Measurements from ENCODE around the gene AP2A2.

Gene AP2A2

DNA sequence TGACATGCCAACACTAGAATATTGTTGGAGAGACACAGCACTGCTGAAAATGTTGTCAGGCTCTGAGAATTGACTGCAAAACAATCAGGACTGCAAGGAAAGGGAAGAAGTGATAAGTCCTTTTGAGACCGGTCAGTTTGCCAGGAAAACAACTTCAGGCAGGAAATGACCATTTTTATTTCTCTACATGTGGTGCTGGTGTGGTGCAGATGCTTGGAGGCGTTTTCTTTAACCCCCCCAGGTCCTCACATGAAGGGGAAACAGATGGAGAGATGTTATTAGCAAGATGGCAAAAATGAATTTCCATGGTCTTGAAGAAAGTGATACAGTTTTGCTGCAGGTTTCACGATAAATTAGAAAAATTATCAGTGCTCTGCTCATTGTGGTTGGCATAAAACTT is 5.7 kb downstream of the AP2A2 start:
- WGBS (ENCODE audit: insufficient coverage): 14% methylated on average over 1 of the region's 3 CpGs
- Histone ChIP-seq H3K9me3 (ENCODE audit: control extremely low read depth in 1 of 5, control insufficient read depth in 4 of 5, insufficient read depth in 2 of 5, low read depth in 1 of 5, low read length in 4 of 5) (no peaks in the 10 kb centered on the region), H3K27ac (ENCODE audit: insufficient read depth in 1 of 2, low read depth in 1 of 2, low read length in 2 of 2, poor library complexity in 1 of 2, severe bottlenecking in 2 of 2) (no peak overlapping the region), H3K4me3 (ENCODE audit: control insufficient read depth in 1 of 7, extremely low read depth in 1 of 7, insufficient read depth in 4 of 7, low read depth in 2 of 7, low read length in 6 of 7) (peak overlapping the region in 2 of 7 experiments; percentile 5 to 9), H3K27me3 (replicated peaks in 2 of 5; ENCODE audit: control insufficient read depth in 4 of 5, insufficient read depth in 5 of 5, low read length in 4 of 5) (no peaks in the 10 kb centered on the region), H3K4me1 (ENCODE audit: control extremely low read depth in 1 of 4, control insufficient read depth in 4 of 4, insufficient read depth in 4 of 4, low read length in 3 of 4) (peaks cover 28 to 68% (median 60%) of the 10 kb centered on the region in 4 experiments), H3K36me3 (ENCODE audit: control insufficient read depth in 4 of 4, insufficient read depth in 4 of 4, low read length in 3 of 4) (peaks cover 0 to 8% (median 0%) of the 10 kb centered on the region in 4 experiments)
- POLR2A ChIA-PET: no interaction called here
- peak in 2 of 3 donors; percentile 73 to 78 for DNase-seq
- CTCF ChIA-PET: no interaction called here

DNA sequence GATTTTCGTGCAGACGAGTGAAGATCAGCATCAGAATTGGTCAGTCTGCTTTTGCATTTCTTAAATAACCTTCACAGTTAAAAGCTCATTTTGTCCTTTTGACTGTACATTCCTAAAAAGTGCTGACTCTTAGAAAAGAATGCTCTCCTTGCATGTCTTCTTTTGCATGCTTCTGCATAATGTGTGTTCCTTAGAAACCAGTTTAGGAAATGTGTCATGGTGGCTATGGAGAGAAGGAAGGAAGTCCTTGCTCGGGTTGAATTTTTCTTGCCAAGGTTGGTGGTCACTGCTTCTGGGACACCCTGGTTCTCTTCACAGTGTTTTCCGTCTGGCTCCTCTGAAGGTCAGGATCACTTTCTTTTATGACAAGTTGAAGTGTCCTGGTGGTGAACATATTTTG is 6.8 kb downstream of the AP2A2 start:
- Histone ChIP-seq H3K36me3 (ENCODE audit: control insufficient read depth in 4 of 4, insufficient read depth in 4 of 4, low read length in 3 of 4) (peaks cover 0 to 5% (median 0%) of the 10 kb centered on the region in 4 experiments), H3K9me3 (ENCODE audit: control extremely low read depth in 1 of 5, control insufficient read depth in 4 of 5, insufficient read depth in 2 of 5, low read depth in 1 of 5, low read length in 4 of 5) (no peaks in the 10 kb centered on the region), H3K4me1 (ENCODE audit: control extremely low read depth in 1 of 4, control insufficient read depth in 4 of 4, insufficient read depth in 4 of 4, low read length in 3 of 4) (peaks cover 24 to 65% (median 52%) of the 10 kb centered on the region in 4 experiments), H3K4me3 (ENCODE audit: control insufficient read depth in 1 of 7, extremely low read depth in 1 of 7, insufficient read depth in 4 of 7, low read depth in 2 of 7, low read length in 6 of 7) (peak overlapping the region in 2 of 7 experiments; percentile 19 to 37), H3K27ac (ENCODE audit: insufficient read depth in 1 of 2, low read depth in 1 of 2, low read length in 2 of 2, poor library complexity in 1 of 2, severe bottlenecking in 2 of 2) (no peak overlapping the region), H3K27me3 (replicated peaks in 2 of 5; ENCODE audit: control insufficient read depth in 4 of 5, insufficient read depth in 5 of 5, low read length in 4 of 5) (no peaks in the 10 kb centered on the region)
- ChIA-PET POLR2A (interaction anchor here (0.5 kb wide), 1 partner anchor 21 kb away, joined by 3 read pairs; no protein-coding TSS in a partner anchor), CTCF (interaction anchor here (0.6 kb wide), 1 partner anchor 81 kb away, joined by 3 read pairs; no protein-coding TSS in a partner anchor)
- DNase-seq: peak in 1 of 3 donors; percentile 47
- 63% methylated on average over 3 of the region's 4 CpGs for WGBS (ENCODE audit: insufficient coverage)

DNA sequence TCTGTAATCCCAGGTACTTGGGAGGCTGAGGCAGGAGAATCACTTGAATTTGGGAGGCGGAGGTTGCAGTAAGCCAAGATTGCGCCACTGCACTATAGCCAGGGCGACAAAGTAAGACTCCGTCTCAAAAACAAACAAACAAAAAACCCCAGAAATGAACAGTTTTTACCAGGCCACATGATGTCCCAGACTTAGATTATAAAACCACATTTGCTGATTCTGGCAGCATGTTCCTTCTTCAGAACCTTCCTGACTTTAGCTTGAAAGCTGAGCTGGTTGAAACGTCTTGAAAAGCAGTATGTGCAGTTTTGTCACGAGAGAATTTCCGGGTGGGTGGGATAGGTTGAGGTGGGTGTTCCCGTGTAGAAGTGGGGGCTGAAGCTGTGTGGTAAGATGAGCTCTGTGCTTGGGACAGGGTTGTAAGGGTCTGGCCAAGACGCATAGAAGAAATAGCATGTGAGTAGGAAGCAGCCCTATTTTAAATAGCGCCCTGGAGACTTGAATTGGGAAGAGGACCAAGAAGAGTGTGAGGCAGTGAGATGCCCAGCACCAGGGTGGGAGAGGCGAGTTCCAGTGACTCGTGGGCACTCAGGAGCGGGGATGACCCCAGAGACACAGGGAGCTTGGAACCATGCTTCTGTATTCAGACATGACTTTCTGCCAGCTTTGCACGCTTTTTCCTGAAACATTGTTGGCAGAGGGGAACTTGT is 7.6 kb downstream of the AP2A2 start:
- ChIA-PET CTCF (interaction anchor here (0.7 to 1.7 kb wide), 4 partner anchors 8 to 119 kb away, joined by 3 to 5 read pairs (median 4); no protein-coding TSS in a partner anchor), POLR2A (interaction anchor here (0.5 kb wide), 1 partner anchor 30 kb away, joined by 4 read pairs; no protein-coding TSS in a partner anchor)
- Histone ChIP-seq H3K27me3 (replicated peaks in 2 of 5; ENCODE audit: control insufficient read depth in 4 of 5, insufficient read depth in 5 of 5, low read length in 4 of 5) (no peaks in the 10 kb centered on the region), H3K9me3 (ENCODE audit: control extremely low read depth in 1 of 5, control insufficient read depth in 4 of 5, insufficient read depth in 2 of 5, low read depth in 1 of 5, low read length in 4 of 5) (no peaks in the 10 kb centered on the region), H3K4me1 (ENCODE audit: control extremely low read depth in 1 of 4, control insufficient read depth in 4 of 4, insufficient read depth in 4 of 4, low read length in 3 of 4) (peaks cover 23 to 64% (median 51%) of the 10 kb centered on the region in 4 experiments), H3K36me3 (ENCODE audit: control insufficient read depth in 4 of 4, insufficient read depth in 4 of 4, low read length in 3 of 4) (peaks cover 0 to 3% (median 0%) of the 10 kb centered on the region in 4 experiments), H3K4me3 (ENCODE audit: control insufficient read depth in 1 of 7, extremely low read depth in 1 of 7, insufficient read depth in 4 of 7, low read depth in 2 of 7, low read length in 6 of 7) (peak overlapping the region in 4 of 7 experiments; percentile 19 to 45 (median 24)), H3K27ac (ENCODE audit: insufficient read depth in 1 of 2, low read depth in 1 of 2, low read length in 2 of 2, poor library complexity in 1 of 2, severe bottlenecking in 2 of 2) (peak overlapping the region in 1 of 2 experiments; percentile 4)
- 39% methylated on average over 10 of the region's 14 CpGs for WGBS (ENCODE audit: insufficient coverage)
- DNase-seq: peak in 2 of 3 donors; percentile 60 to 70

DNA sequence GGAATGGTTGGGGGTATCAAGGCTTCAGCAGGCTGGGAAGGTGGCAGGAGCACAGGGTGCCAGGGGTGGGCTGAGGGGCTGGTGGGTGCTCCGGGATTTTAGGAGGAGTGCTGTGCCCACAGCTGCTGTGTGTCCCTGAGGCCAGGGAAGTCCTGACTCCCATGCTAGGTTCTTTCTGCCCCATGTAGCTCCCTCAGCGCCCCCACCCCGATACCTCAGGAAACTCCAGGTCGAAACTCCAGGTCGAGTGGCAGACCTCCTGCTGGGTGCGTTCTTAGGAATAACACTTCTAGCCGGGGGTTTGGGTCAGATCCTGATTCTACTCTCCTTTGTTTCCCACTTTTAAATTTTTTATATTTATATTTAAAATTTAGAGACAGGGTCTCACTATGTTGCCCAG is 8.3 kb downstream of the AP2A2 start:
- ChIA-PET CTCF (interaction anchor here (0.8 to 1.7 kb wide), 4 partner anchors 9 to 118 kb away, joined by 3 to 5 read pairs (median 4); no protein-coding TSS in a partner anchor), POLR2A (interaction anchor here (0.5 kb wide), 1 partner anchor 29 kb away, joined by 4 read pairs; no protein-coding TSS in a partner anchor)
- no peaks in the 10 kb centered on the region for H3K9me3 ChIP-seq (ENCODE audit: control extremely low read depth in 1 of 5, control insufficient read depth in 4 of 5, insufficient read depth in 2 of 5, low read depth in 1 of 5, low read length in 4 of 5)
- H3K4me1 ChIP-seq (ENCODE audit: control extremely low read depth in 1 of 4, control insufficient read depth in 4 of 4, insufficient read depth in 4 of 4, low read length in 3 of 4): peaks cover 23 to 58% (median 46%) of the 10 kb centered on the region in 4 experiments
- peak overlapping the region in 1 of 7 experiments; percentile 45 for H3K4me3 ChIP-seq (ENCODE audit: control insufficient read depth in 1 of 7, extremely low read depth in 1 of 7, insufficient read depth in 4 of 7, low read depth in 2 of 7, low read length in 6 of 7)
- 100% methylated on average over 6 of the region's 7 CpGs for WGBS (ENCODE audit: insufficient coverage)
- no peaks in the 10 kb centered on the region for H3K27me3 ChIP-seq (replicated peaks in 2 of 5; ENCODE audit: control insufficient read depth in 4 of 5, insufficient read depth in 5 of 5, low read length in 4 of 5)
- peaks cover 0 to 3% (median 0%) of the 10 kb centered on the region in 4 experiments for H3K36me3 ChIP-seq (ENCODE audit: control insufficient read depth in 4 of 4, insufficient read depth in 4 of 4, low read length in 3 of 4)
- H3K27ac ChIP-seq (ENCODE audit: insufficient read depth in 1 of 2, low read depth in 1 of 2, low read length in 2 of 2, poor library complexity in 1 of 2, severe bottlenecking in 2 of 2): no peak overlapping the region
- no peak for DNase-seq

DNA sequence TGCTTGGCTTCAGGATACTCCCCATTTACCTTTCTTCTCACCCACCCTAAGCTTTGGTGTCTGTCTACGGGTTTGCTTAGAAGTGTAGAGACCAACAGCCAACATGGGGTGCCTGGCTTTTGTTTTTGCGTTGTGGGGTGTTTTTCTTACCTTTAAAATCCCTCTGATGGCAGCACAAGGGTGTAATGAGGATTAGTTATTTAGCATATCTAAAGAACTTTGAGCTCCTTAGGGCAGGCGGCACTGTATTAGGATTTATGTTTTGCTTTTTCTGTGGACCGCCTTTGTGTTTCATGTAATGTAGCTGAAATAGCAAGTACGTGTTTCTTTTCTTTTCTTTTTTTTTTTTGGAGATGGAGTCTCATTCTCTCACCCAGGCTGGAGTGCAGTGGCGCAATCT is 8.9 kb downstream of the AP2A2 start:
- no peak overlapping the region for H3K27ac ChIP-seq (ENCODE audit: insufficient read depth in 1 of 2, low read depth in 1 of 2, low read length in 2 of 2, poor library complexity in 1 of 2, severe bottlenecking in 2 of 2)
- POLR2A ChIA-PET: interaction anchor here (0.6 kb wide), 1 partner anchor 44 kb away, joined by 4 read pairs; no protein-coding TSS in a partner anchor
- no CpG with 5 or more reads among the region's 6 CpGs for whole genome bisulfite sequencing (ENCODE audit: insufficient coverage)
- H3K36me3 ChIP-seq (ENCODE audit: control insufficient read depth in 4 of 4, insufficient read depth in 4 of 4, low read length in 3 of 4): peaks cover 0 to under 1% (median 0%) of the 10 kb centered on the region in 4 experiments
- H3K4me3 ChIP-seq (ENCODE audit: control insufficient read depth in 1 of 7, extremely low read depth in 1 of 7, insufficient read depth in 4 of 7, low read depth in 2 of 7, low read length in 6 of 7): no peak overlapping the region
- H3K27me3 ChIP-seq (replicated peaks in 2 of 5; ENCODE audit: control insufficient read depth in 4 of 5, insufficient read depth in 5 of 5, low read length in 4 of 5): no peaks in the 10 kb centered on the region
- no peaks in the 10 kb centered on the region for H3K9me3 ChIP-seq (ENCODE audit: control extremely low read depth in 1 of 5, control insufficient read depth in 4 of 5, insufficient read depth in 2 of 5, low read depth in 1 of 5, low read length in 4 of 5)
- CTCF ChIA-PET: interaction anchor here (0.8 to 1.7 kb wide), 2 partner anchors 20 to 42 kb away, joined by 3 to 5 read pairs; no protein-coding TSS in a partner anchor
- no peak for DNase-seq
- peaks cover 23 to 55% (median 45%) of the 10 kb centered on the region in 4 experiments for H3K4me1 ChIP-seq (ENCODE audit: control extremely low read depth in 1 of 4, control insufficient read depth in 4 of 4, insufficient read depth in 4 of 4, low read length in 3 of 4)

DNA sequence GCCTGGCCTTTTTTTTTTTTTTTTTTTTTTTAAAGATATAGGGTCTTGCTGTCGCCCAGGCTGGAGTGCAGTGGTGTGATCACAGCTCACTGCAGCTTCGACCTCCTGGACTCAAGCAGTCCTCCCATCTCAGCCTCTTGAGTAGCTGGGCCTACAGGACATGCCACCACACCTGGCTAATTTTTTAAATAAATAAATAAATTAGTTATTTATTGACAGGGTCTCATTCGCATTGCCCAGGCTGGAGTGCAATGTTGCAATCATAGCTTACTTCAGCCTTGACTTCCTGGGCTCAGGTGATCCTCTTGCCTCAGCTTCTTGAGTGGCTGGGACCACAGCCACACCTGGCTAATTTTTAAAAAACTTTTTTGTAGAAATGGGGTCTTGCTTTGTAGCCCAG is 10.5 kb downstream of the AP2A2 start:
- Histone ChIP-seq H3K9me3 (ENCODE audit: control extremely low read depth in 1 of 5, control insufficient read depth in 4 of 5, insufficient read depth in 2 of 5, low read depth in 1 of 5, low read length in 4 of 5) (no peaks in the 10 kb centered on the region), H3K36me3 (ENCODE audit: control insufficient read depth in 4 of 4, insufficient read depth in 4 of 4, low read length in 3 of 4) (no peaks in the 10 kb centered on the region), H3K4me3 (ENCODE audit: control insufficient read depth in 1 of 7, extremely low read depth in 1 of 7, insufficient read depth in 4 of 7, low read depth in 2 of 7, low read length in 6 of 7) (no peak overlapping the region), H3K4me1 (ENCODE audit: control extremely low read depth in 1 of 4, control insufficient read depth in 4 of 4, insufficient read depth in 4 of 4, low read length in 3 of 4) (peaks cover 22 to 59% (median 55%) of the 10 kb centered on the region in 4 experiments), H3K27me3 (replicated peaks in 2 of 5; ENCODE audit: control insufficient read depth in 4 of 5, insufficient read depth in 5 of 5, low read length in 4 of 5) (no peaks in the 10 kb centered on the region), H3K27ac (ENCODE audit: insufficient read depth in 1 of 2, low read depth in 1 of 2, low read length in 2 of 2, poor library complexity in 1 of 2, severe bottlenecking in 2 of 2) (no peak overlapping the region)
- no peak for DNase-seq
- 80% methylated on average over 1 of the region's 3 CpGs for WGBS (ENCODE audit: insufficient coverage)
- CTCF ChIA-PET: interaction anchor here (1.3 kb wide), 1 partner anchor 40 kb away, joined by 3 read pairs; no protein-coding TSS in a partner anchor
- POLR2A ChIA-PET: no interaction called here

Data from common myeloid progenitor, CD34-positive (primary cell).